Colonic mucosa (tissue), 4 donors: ENCODE results near the gene ADAP2. TPM values are rescaled to one million over a fixed set of nuclear protein-coding genes. Genes with fewer than 3 reads are reported as not detected.
A peak's percentile ranks its signal among the peaks of the same experiment; 100 is the strongest.
"Not testable (repeated sequence)": the region's sequence is repeated elsewhere in the genome, so short reads cannot be mapped to it uniquely, and the experiment has no call there.

Experiments
- DNase-seq: peaks from one replicate; pipeline ENCODE4 v3.0.0-alpha.2; 2020
- H3K27ac ChIP-seq: fragments of 200-600 bp; one replicate; pipeline ENCODE4 v1.8.0; 2021
- H3K27me3 ChIP-seq: fragments of 200-600 bp; one replicate; pipeline ENCODE4 v1.8.0; 2021
- H3K36me3 ChIP-seq: fragments of 200-600 bp; one replicate; pipeline ENCODE4 v1.8.0; 2021
- H3K4me1 ChIP-seq: fragments of 200-600 bp; one replicate; pipeline ENCODE4 v1.8.0; 2021; ENCODE audit warnings: mild to moderate bottlenecking
- H3K4me3 ChIP-seq: fragments of 200-600 bp; one replicate; pipeline ENCODE4 v1.8.0; 2021
- H3K9ac ChIP-seq, 2 donors: one replicate each; pipeline ENCODE4 v1.7.0; 2013; ENCODE audit warnings: control low read depth in 2 of 2, low read depth in 2 of 2, low read length in 2 of 2
- H3K9me3 ChIP-seq: fragments of 200-600 bp; one replicate; pipeline ENCODE4 v1.8.0; 2021
- intact Hi-C: fragments of 100-400 bp; cut with DNase I; formaldehyde crosslinking; loops from one replicate; pipeline ENCODE4 v1.14.1; 2022
- total RNA-seq, 2 donors: library from RNA; stranded (reverse); fragmentation: NEBNext Ultra II Directional in 1 of 2; extraction: Animal tissue kit (Norgen Biotek cat#: 25700) in 1 of 2; gene quantifications; one replicate each; pipeline ENCODE4 v1.2.1, GENCODE V29; 2021
- TF ChIP-seq, protein P1 (sequence below): fragments of 200-600 bp; IDR thresholded peaks from one replicate; pipeline ENCODE4 v1.8.0; 2022; ENCODE audit warnings: antibody characterized with exemption, mild to moderate bottlenecking
- donor health status: healthy.
- donor health status: DM: no; HTN: no; CAD: no.
- donor health status: DM: no; HTN: no; CAD: no.

ADAP2 gene
- total RNA-seq, 2 donors from 2014 or later: 4.4 to 5.6 TPM

DNA sequence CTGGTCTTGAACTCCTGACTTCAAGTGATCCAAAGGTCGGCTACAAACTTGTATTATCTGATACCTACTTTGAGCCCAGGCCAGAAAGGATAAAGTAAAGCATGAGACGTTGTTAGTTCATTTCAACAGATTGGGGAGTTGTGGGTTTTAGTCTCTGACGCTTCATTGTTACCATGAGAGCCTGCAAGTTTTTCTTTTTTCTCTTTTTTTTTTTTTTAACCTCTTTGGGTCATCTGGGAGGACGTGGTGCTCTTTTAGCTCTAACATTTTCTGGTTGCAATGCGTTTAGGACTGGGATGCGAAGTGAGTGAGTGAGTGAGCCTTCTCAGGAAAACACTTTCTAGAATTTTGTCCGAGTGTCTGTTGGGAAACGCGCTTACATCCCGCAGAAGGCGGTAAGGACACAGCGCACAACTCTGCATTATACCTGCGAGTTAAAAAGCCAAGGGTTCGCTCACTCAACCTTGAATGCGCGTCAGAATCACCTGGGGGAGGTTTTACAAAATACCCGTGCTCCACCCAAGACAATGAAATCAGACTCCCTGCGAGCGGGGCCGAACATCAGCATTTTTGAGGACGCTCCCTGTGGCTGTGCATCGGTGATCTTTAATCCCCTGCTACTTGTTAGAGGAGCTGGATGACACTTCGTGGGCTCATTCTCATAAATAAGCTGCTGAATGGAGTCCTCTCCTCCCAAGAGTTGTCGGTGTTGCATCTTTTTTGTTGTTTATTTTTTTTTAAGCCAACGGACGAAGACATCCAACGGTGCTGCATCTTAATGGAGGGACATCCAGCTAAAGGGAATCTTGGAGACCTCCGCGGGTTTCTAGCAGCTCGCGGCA is 48.5 kb downstream of the ADAP2 start:
- Histone ChIP-seq H3K9ac (peak overlapping the region; percentile 77 to 96), H3K36me3 (no peaks in the 10 kb centered on the region), H3K9me3 (no peaks in the 10 kb centered on the region), H3K4me3 (peak overlapping the region; percentile 64), H3K27me3 (no peaks in the 10 kb centered on the region), H3K27ac (peak overlapping the region; percentile 99), H3K4me1 (no peaks in the 10 kb centered on the region)
- TF ChIP-seq, protein P1, sequence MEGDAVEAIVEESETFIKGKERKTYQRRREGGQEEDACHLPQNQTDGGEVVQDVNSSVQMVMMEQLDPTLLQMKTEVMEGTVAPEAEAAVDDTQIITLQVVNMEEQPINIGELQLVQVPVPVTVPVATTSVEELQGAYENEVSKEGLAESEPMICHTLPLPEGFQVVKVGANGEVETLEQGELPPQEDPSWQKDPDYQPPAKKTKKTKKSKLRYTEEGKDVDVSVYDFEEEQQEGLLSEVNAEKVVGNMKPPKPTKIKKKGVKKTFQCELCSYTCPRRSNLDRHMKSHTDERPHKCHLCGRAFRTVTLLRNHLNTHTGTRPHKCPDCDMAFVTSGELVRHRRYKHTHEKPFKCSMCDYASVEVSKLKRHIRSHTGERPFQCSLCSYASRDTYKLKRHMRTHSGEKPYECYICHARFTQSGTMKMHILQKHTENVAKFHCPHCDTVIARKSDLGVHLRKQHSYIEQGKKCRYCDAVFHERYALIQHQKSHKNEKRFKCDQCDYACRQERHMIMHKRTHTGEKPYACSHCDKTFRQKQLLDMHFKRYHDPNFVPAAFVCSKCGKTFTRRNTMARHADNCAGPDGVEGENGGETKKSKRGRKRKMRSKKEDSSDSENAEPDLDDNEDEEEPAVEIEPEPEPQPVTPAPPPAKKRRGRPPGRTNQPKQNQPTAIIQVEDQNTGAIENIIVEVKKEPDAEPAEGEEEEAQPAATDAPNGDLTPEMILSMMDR: no peak
- intact Hi-C loops: loop anchor here (5.0 kb wide), 1 partner anchor 63 kb away; the partner anchor contains the start of gene TEFM
- peak; percentile 70 for DNase-seq

DNA sequence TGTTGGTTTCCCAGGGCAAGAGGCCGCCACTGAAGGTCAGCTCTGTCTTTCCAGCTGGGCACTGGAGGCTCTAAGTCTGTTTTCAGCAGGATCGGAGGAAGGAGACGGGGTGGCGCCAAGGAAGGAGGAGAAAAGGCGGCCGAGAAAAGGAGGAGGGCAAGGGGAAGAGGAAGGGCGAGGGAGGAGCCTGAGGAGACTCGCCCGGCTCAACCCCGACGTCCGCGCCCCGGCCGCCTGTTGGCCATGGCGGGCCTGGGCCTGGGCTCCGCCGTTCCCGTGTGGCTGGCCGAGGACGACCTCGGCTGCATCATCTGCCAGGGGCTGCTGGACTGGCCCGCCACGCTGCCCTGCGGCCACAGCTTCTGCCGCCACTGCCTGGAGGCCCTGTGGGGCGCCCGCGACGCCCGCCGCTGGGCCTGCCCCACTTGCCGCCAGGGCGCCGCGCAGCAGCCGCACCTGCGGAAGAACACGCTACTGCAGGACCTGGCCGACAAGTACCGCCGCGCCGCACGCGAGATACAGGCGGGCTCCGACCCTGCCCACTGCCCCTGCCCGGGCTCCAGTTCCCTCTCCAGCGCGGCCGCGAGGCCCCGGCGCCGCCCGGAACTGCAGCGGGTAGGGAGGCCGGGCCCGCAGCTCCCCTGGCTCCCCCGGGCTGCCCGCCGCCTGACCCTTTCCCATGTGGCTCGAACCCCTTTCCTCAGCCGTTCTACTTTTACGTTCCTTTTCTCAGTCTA is 49.3 kb downstream of the ADAP2 start, which contains the start of gene RNF135:
Gene RNF135 (plus strand): TSS at position 209 of the 737 bp plus-strand sequence. CDS start 35 bp downstream, at position 244.
- no peaks in the 10 kb centered on the region for H3K9me3 ChIP-seq
- H3K4me3 ChIP-seq: peak within 1 kb of the TSS; percentile 64
- intact Hi-C loops: loop anchor here (5.0 kb wide), 1 partner anchor 64 kb away; the partner anchor contains the start of gene TEFM
- H3K27ac ChIP-seq: peak within 1 kb of the TSS; percentile 99
- peak within 1 kb of the TSS; percentile 77 to 96 for H3K9ac ChIP-seq
- peak; percentile 90 for DNase-seq
- no peaks in the 10 kb centered on the region for H3K27me3 ChIP-seq
- TF ChIP-seq, protein P1: no peak
- H3K4me1 ChIP-seq: no peaks in the 10 kb centered on the region
- H3K36me3 ChIP-seq: no peaks in the 10 kb centered on the region

DNA sequence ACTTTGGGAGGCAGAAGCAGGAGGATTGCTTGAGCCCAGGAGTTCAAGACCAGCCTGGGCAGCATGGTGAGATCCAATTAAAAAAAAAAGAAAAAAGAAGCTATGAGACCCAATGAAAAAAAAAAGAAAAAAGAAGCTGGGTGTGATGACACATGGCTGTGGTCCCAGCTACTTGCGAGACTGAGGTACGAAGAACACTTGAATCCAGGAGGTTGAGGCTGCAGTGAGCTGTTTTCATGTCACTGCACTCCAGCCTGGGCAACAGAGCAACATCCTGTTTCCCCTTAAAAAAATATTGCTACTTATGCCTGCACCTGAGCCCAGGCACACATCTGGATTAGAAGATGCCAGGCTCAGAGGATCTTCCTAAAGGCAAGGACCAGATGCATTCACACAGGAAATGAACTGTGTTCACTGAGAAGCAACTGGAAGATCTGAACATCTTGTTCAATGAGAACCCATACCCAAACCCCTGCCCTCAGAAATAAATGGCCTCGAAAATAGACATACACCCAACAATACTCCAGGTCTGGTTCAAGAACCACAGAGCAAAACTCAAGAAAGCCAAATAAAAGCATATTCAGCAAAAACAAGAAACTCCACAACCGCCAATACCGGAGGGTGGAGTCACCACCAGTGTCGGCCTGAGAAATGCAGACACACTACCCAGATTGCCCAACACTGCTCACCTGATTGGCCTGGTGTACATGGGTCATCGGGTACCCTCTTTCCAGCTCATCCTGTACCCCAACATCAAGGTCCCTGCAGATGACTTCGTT is 53.5 kb downstream of the ADAP2 start:
- Histone ChIP-seq H3K4me1 (no peaks in the 10 kb centered on the region), H3K27ac (no peak overlapping the region), H3K9me3 (no peaks in the 10 kb centered on the region), H3K36me3 (no peaks in the 10 kb centered on the region), H3K9ac (no peak overlapping the region), H3K27me3 (no peaks in the 10 kb centered on the region), H3K4me3 (no peak overlapping the region)
- TF ChIP-seq, protein P1: no peak
- intact Hi-C loops: no loop called here
- DNase-seq: no peak

DNA sequence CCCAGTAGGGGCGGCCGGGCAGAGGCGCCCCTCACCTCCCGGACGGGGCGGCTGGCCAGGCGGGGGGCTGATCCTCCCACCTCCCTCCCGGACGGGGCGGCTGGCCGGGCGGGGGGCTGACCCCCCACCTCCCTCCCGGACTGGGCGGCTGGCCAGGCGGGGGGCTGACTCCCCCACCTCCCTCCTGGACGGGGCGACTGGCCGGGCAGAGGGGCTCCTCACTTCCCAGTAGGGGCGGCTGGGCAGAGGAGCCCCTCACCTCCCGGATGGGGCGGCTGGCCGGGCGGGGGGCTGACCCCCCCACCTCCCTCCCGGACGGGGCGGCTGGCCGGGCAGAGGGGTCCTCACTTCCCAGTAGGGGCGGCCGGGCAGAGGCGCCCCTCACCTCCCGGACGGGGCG is 58.2 kb downstream of the ADAP2 start:
- intact Hi-C loops, H3K27me3 ChIP-seq, H3K9me3 ChIP-seq, H3K27ac ChIP-seq, H3K4me1 ChIP-seq, H3K9ac ChIP-seq, H3K36me3 ChIP-seq, H3K4me3 ChIP-seq, DNase-seq: not testable (repeated sequence)

DNA sequence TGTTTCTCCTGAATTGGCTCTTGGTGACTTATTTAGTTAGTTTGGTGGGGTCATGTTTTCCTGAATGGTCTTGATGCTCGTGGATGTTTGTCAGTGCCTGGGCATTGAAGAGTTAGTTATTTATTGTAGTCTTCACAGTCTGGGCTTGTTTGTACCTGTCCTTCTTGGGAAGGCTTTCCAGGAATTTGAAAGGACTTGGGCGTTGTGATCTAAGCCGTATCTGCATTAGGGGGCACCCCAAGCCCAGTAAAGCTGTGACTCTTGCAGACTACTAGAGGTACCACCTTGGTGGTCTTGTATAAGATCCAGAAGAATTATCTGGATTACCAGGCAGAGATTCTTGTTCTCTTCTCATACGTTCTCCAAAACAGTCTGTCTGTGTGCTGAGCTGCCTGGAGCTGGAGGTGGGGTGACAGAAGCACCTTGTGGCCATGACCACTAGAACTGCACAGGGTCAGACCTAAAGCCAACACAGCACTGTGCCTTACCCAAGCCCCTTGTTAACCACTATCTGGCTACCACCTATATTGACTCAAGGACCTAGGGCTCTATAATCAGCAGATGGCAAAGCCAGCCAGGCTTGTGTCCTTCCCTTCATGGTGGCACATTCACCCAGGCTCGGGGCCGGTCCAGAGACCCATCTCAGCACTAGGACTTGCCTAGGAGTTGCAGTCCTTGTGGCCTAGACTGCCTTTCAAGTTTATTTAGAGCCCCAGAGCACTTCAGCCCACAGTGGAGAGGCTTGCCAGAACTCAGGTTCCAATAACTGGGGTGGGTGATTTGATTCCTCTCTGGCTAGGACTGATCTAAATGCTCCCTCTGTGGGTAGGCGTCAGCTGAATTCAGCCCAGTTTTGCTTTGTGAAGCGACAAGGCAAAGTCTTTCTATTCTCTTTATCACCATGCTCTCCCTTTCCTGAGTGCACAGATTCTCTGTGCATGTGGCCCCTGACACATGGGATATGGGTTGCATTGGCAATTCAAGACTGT is 60.1 kb downstream of the ADAP2 start:
- H3K9ac ChIP-seq: no peak overlapping the region
- TF ChIP-seq, protein P1: no peak
- H3K27ac ChIP-seq: no peak overlapping the region
- no peaks in the 10 kb centered on the region for H3K4me1 ChIP-seq
- intact Hi-C loops: no loop called here
- H3K36me3 ChIP-seq: no peaks in the 10 kb centered on the region
- no peak overlapping the region for H3K4me3 ChIP-seq
- H3K27me3 ChIP-seq: no peaks in the 10 kb centered on the region
- H3K9me3 ChIP-seq: no peaks in the 10 kb centered on the region
- no peak for DNase-seq
